H1 (cell line): ENCODE results near the gene CKB. TPM values are rescaled to one million over a fixed set of nuclear protein-coding genes. Genes with fewer than 3 reads are reported as not detected.
"Not testable (repeated sequence)": the region's sequence is repeated elsewhere in the genome, so short reads cannot be mapped to it uniquely, and the experiment has no call there.

Experiments used
- CTCF ChIA-PET: fragments of 300-600 bp; sonication (Branson Sonifier 250); formaldehyde crosslinking; loops from one replicate; lab custom pipeline; 2021; ENCODE audit not compliant: partially characterized antibody; lab: Charles Lee
- POLR2A ChIA-PET: fragments of 300-600 bp; sonication (Branson Sonifier 250); formaldehyde crosslinking; loops from one replicate; lab custom pipeline; 2021; ENCODE audit warnings: inconsistent platforms; ENCODE audit not compliant: partially characterized antibody; lab: Charles Lee
- DNase-seq, 2 experiments: peaks; one replicate each; pipeline versions ENCODE4 v3.0.0 to v3.0.0-alpha.2; 2010 to 2022; ENCODE audit warnings: low spot score in 2 of 2, low read depth in 1 of 2, mixed read lengths in 1 of 2
- FAIRE-seq: peaks from 2 replicates; lab custom pipeline; 2011; peaks lifted over from hg19 to GRCh38; lab: Jason Lieb, UNC
- H2AFZ ChIP-seq: 2 replicates; pipeline ENCODE4 v1.8.1; 2012; ENCODE audit warnings: low read length, inconsistent platforms
- H2AK5ac ChIP-seq: 2 replicates; pipeline ENCODE4 v1.6.1; 2013; ENCODE audit warnings: low read depth, low read length
- H2BK120ac ChIP-seq: replicated peaks from 2 replicates; pipeline ENCODE3; 2013; ENCODE audit warnings: low read depth, low read length, inconsistent platforms
- H2BK12ac ChIP-seq: 2 replicates; pipeline ENCODE4 v1.6.1; 2013; ENCODE audit warnings: low read depth, low read length
- H2BK15ac ChIP-seq: 2 replicates; pipeline ENCODE4 v1.6.1; 2013; ENCODE audit warnings: low read length
- H2BK20ac ChIP-seq: 2 replicates; pipeline ENCODE4 v1.6.1; 2013; ENCODE audit warnings: low read length
- H2BK5ac ChIP-seq: 2 replicates; pipeline ENCODE4 v1.6.1; 2013; ENCODE audit warnings: low read depth, low read length
- H3K14ac ChIP-seq: 2 replicates; pipeline ENCODE4 v1.6.1; 2013; ENCODE audit warnings: inconsistent platforms; ENCODE audit not compliant: insufficient read length
- H3K18ac ChIP-seq: 2 replicates; pipeline ENCODE4 v1.6.1; 2013; ENCODE audit warnings: low read length; ENCODE audit errors: extremely low read depth
- H3K23ac ChIP-seq: 2 replicates; pipeline ENCODE4 v1.6.1; 2013; ENCODE audit warnings: inconsistent platforms; ENCODE audit not compliant: insufficient read length
- H3K23me2 ChIP-seq: 2 replicates; pipeline ENCODE4 v1.6.1; 2013; ENCODE audit warnings: low read depth, low read length
- H3K27ac ChIP-seq: 2 replicates; pipeline ENCODE4 v1.6.1; 2011; ENCODE audit warnings: low read depth, low read length, inconsistent platforms
- H3K27me3 ChIP-seq, 4 experiments: replicated peaks in 1 of 4; 1 replicate in 1 of 4; 2 replicates in 3 of 4; pipeline versions ENCODE4 v1.6.1 to v1.8.1; 2011 to 2013; ENCODE audit warnings: low read length in 3 of 4, mild to moderate bottlenecking in 3 of 4, inconsistent platforms in 2 of 4, mixed read lengths in 2 of 4, moderate library complexity in 1 of 4; ENCODE audit not compliant: control insufficient read depth in 3 of 4, insufficient read depth in 3 of 4; ENCODE audit errors: extremely low read depth in 1 of 4
- H3K36me3 ChIP-seq, 4 experiments: 2 replicates each; pipeline versions ENCODE4 v1.6.1 to v1.8.1; 2011 to 2013; ENCODE audit warnings: mild to moderate bottlenecking in 4 of 4, low read length in 3 of 4, moderate library complexity in 2 of 4, control low read depth in 1 of 4, inconsistent platforms in 1 of 4; ENCODE audit not compliant: insufficient read depth in 4 of 4, control insufficient read depth in 2 of 4
- H3K4ac ChIP-seq: replicated peaks from 2 replicates; pipeline ENCODE3; 2013; ENCODE audit warnings: low read length, low read depth, mixed read lengths, inconsistent platforms; ENCODE audit not compliant: insufficient read length
- H3K4me1 ChIP-seq, 4 experiments: replicated peaks in 1 of 4; 1 replicate in 1 of 4; 2 replicates in 3 of 4; pipeline versions ENCODE4 v1.6.1 to v1.8.1; 2011 to 2013; ENCODE audit warnings: low read length in 3 of 4, inconsistent platforms in 2 of 4, mixed read lengths in 1 of 4; ENCODE audit not compliant: insufficient read depth in 4 of 4, control insufficient read depth in 3 of 4
- H3K4me2 ChIP-seq, 2 experiments: 2 replicates each; pipeline versions ENCODE4 v1.6.1 to v1.8.1; 2011 to 2013; ENCODE audit warnings: low read depth in 2 of 2, low read length in 2 of 2, control low read depth in 1 of 2, inconsistent platforms in 1 of 2, mild to moderate bottlenecking in 1 of 2; ENCODE audit not compliant: insufficient read depth in 1 of 2
- H3K4me3 ChIP-seq, 4 experiments: fragments of 200-600, 300-600 bp in 1 of 4; sonication (generic), shearing (Covaris generic), sonication (Bioruptor Twin) in 1 of 4; 2 replicates each; pipeline versions ENCODE4 v1.5.1 to v1.8.1; 2011 to 2016; ENCODE audit warnings: low read length in 4 of 4, low read depth in 3 of 4, control low read depth in 2 of 4, inconsistent platforms in 2 of 4, mild to moderate bottlenecking in 2 of 4, mixed read lengths in 1 of 4, moderate library complexity in 1 of 4; ENCODE audit not compliant: insufficient read depth in 2 of 4; ENCODE audit errors: extremely low read depth in 1 of 4
- H3K56ac ChIP-seq: replicated peaks from 2 replicates; pipeline ENCODE3; 2013; ENCODE audit warnings: low read depth, mild to moderate bottlenecking, mixed read lengths, low read length, inconsistent platforms; ENCODE audit not compliant: insufficient read length
- H3K79me1 ChIP-seq: 2 replicates; pipeline ENCODE4 v1.6.1; 2013; ENCODE audit warnings: low read depth, low read length, control low read depth
- H3K79me2 ChIP-seq, 2 experiments: 2 replicates each; pipeline versions ENCODE4 v1.6.1 to v1.8.1; 2012 to 2013; ENCODE audit warnings: low read length in 2 of 2, mild to moderate bottlenecking in 2 of 2, inconsistent platforms in 1 of 2; ENCODE audit not compliant: insufficient read depth in 2 of 2, control insufficient read depth in 1 of 2
- H3K9ac ChIP-seq, 4 experiments: replicated peaks in 1 of 4; 1 replicate in 1 of 4; 2 replicates in 3 of 4; pipeline versions ENCODE4 v1.6.1 to v1.8.1; 2011 to 2013; ENCODE audit warnings: low read depth in 3 of 4, low read length in 3 of 4, control low read depth in 2 of 4, mild to moderate bottlenecking in 2 of 4, moderate library complexity in 2 of 4, inconsistent platforms in 1 of 4; ENCODE audit errors: extremely low read depth in 1 of 4
- H3K9me3 ChIP-seq, 2 experiments: 2 replicates each; pipeline versions ENCODE4 v1.6.1 to v1.8.1; 2012 to 2013; ENCODE audit warnings: mild to moderate bottlenecking in 2 of 2, moderate library complexity in 2 of 2, control low read depth in 1 of 2, inconsistent platforms in 1 of 2, low read depth in 1 of 2, low read length in 1 of 2, mixed read lengths in 1 of 2; ENCODE audit not compliant: insufficient read depth in 2 of 2
- H4K20me1 ChIP-seq, 2 experiments: replicated peaks in 1 of 2; 2 replicates each; pipeline versions ENCODE3 to v1.8.1; 2011 to 2013; ENCODE audit warnings: inconsistent platforms in 2 of 2, low read length in 2 of 2, mild to moderate bottlenecking in 1 of 2; ENCODE audit not compliant: insufficient read depth in 2 of 2, control insufficient read depth in 1 of 2
- H4K5ac ChIP-seq: 2 replicates; pipeline ENCODE4 v1.6.1; 2013; ENCODE audit warnings: low read length, low read depth, mixed read lengths, inconsistent platforms; ENCODE audit not compliant: insufficient read length
- H4K8ac ChIP-seq: 2 replicates; pipeline ENCODE4 v1.8.0; 2013; ENCODE audit warnings: mild to moderate bottlenecking, moderate library complexity, low read length, inconsistent platforms; ENCODE audit not compliant: insufficient read depth; ENCODE audit errors: extremely low read depth
- H4K91ac ChIP-seq: replicated peaks from 2 replicates; pipeline ENCODE3; 2013; ENCODE audit warnings: low read length, mixed read lengths, inconsistent platforms; ENCODE audit not compliant: insufficient read length
- KDM5A ChIP-seq: fragments of 200-600 bp; IDR thresholded peaks from 2 replicates; pipeline ENCODE4 v1.7.1; 2012; ENCODE audit warnings: mild to moderate bottlenecking, low read length, inconsistent platforms, mixed read lengths
- WGBS, 2 experiments: shearing (Covaris generic) in 1 of 2; methylation state at CpG; one replicate each; pipeline versions ENCODE4 v1.1.6 to v1.1.7; 2013 to 2015; ENCODE audit warnings: low lambda C conversion rate in 2 of 2, mixed read lengths in 2 of 2, inconsistent platforms in 1 of 2, low coverage in 1 of 2, missing lambda C conversion rate in 1 of 2; ENCODE audit not compliant: insufficient replicate concordance in 2 of 2, insufficient coverage in 1 of 2, insufficient read length in 1 of 2; ENCODE audit errors: extremely low coverage in 1 of 2, missing lambda C conversion rate in 1 of 2; 5-methylcytosine and 5-hydroxymethylcytosine counted together
- polyA plus RNA-seq, 7 experiments: library from polyadenylated mRNA; depleted of rRNA in 3 of 7; stranded (reverse) in 5 of 7; unstranded in 2 of 7; fragments of >200 nt in 5 of 7; fragments of 200-250 nt in 2 of 7; gene quantifications; 1 replicate in 5 of 7; 2 replicates in 1 of 7; 4 replicates in 1 of 7; pipeline versions ENCODE4 v1.2.1 to v1.2.3, GENCODE V29; 2011 to 2013; ENCODE audit warnings: missing spikeins in 2 of 7, mixed read lengths in 2 of 7
- total RNA-seq: library from RNA; stranded (reverse); fragmentation: NEBNext Ultra II Directional; extraction: Animal tissue kit (Norgen Biotek cat#: 25700); gene quantifications from 2 replicates; pipeline ENCODE4 v1.2.1, GENCODE V29; 2021

Gene CKB
- total and polyA plus RNA-seq, 2 of the 8 experiments (the other 6 are each of a cell fraction or from before 2014, with no cell fraction given), result 538 to 950 TPM

DNA sequence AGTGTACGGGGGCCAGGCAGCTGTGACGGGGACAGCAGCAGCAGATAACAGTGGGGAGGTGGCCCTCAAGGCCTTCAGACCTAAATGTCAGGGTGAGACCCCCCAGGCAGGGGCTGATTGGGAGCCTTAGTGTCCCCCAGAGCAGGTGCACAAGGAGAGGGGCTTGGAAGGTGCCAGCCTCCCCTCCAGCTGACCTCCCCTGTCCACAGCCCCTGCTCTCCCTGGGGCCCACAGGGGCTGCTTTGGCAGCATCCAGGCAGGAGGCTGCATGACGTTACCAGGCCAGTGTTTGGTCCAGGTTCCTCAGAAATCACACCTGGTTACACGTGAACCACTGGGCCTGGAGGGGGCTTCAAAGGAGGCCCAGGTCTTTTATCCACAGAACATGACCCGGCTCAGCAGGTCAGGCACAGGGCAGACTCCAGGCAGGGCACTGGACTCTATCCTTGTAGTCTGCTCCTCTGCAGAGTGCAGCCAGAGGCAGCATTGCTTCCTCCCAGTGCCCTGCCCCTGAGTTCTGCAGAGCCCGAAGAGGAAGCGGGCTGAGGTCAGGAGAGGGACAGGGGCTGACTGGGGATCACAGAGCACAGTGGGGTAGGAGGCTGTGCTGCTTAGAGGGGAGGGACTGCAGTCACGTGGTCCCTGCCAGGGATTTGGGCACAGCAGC, 3.8 kb upstream of the CKB start (continued):
- TF ChIP-seq KDM5A, result no peak

GRCh38 chr14:103525430-103526246, 3.0 kb upstream of the CKB start:
- H3K36me3 ChIP-seq, DNase-seq, H4K91ac ChIP-seq, H3K4me3 ChIP-seq, H3K9ac ChIP-seq, H3K23ac ChIP-seq, H3K9me3 ChIP-seq, H2BK20ac ChIP-seq, H3K14ac ChIP-seq, H4K5ac ChIP-seq, H2BK120ac ChIP-seq, H4K8ac ChIP-seq, H3K4ac ChIP-seq, H3K27ac ChIP-seq, FAIRE-seq, H3K56ac ChIP-seq, H3K18ac ChIP-seq, H3K4me2 ChIP-seq, H2BK5ac ChIP-seq, H2BK12ac ChIP-seq, H2AK5ac ChIP-seq, H2BK15ac ChIP-seq, H2AFZ ChIP-seq: not testable (repeated sequence)
- Histone ChIP-seq H3K27me3 (peaks cover 3 to 23% (median 13%) of the 10 kb centered on the region in 4 experiments), H3K79me1 (peaks cover 11% of the 10 kb centered on the region), H4K20me1 (peaks cover 2 to 16% of the 10 kb centered on the region in 2 experiments), H3K23me2 (peaks cover 20% of the 10 kb centered on the region; the same call in 1 of the 2 replicates), H3K79me2 (peaks cover 5 to 17% of the 10 kb centered on the region in 2 experiments; a peak in 3 of 4 replicates), H3K4me1 (peaks cover 0 to 16% (median 15%) of the 10 kb centered on the region in 4 experiments; a peak in 6 of 7 replicates)
- 86% methylated on average over 17 of the region's 17 CpGs; no CpG with 5 or more reads in 1 of the 2 experiments for WGBS, 2 experiments
- ChIA-PET CTCF (interaction anchor here (12.5 kb wide), 1 partner anchor 21 kb away, joined by 230 read pairs; no protein-coding TSS in a partner anchor), POLR2A (interaction anchor here (9.6 to 29.8 kb wide), 2 partner anchors 7 to 15 kb away, joined by 140 to 844 read pairs; partner anchors contain the start of gene CKB)
